ENCODE measurements around the gene FAHD1.

Gene FAHD1

DNA sequence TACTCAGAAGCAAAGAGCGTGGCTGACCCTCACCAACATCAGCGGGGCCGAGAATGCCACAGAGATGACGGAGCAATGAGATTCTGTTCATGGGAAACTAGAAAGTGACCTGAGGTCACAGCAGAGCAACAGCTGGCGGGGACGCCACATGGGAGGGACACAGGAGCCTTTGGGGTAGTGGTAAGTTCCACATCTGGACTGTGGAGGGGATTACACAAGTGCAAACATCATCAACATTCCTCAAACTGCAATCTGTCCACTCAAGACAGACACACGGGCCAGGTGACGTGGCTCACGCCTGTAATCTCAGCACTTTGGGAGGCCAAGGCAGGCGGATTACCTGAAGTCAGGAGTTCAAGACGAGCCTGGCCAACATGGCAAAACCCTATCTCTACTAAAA is 11.5 kb upstream of the FAHD1 start:
- TF ChIP-seq, protein P1, sequence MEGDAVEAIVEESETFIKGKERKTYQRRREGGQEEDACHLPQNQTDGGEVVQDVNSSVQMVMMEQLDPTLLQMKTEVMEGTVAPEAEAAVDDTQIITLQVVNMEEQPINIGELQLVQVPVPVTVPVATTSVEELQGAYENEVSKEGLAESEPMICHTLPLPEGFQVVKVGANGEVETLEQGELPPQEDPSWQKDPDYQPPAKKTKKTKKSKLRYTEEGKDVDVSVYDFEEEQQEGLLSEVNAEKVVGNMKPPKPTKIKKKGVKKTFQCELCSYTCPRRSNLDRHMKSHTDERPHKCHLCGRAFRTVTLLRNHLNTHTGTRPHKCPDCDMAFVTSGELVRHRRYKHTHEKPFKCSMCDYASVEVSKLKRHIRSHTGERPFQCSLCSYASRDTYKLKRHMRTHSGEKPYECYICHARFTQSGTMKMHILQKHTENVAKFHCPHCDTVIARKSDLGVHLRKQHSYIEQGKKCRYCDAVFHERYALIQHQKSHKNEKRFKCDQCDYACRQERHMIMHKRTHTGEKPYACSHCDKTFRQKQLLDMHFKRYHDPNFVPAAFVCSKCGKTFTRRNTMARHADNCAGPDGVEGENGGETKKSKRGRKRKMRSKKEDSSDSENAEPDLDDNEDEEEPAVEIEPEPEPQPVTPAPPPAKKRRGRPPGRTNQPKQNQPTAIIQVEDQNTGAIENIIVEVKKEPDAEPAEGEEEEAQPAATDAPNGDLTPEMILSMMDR (IDR thresholded peaks at IDR 0.05; ENCODE audit: low read depth, low read length) = no peak
- H3K4me3 ChIP-seq (ENCODE audit: low read depth, low read length) = no peak overlapping the region

DNA sequence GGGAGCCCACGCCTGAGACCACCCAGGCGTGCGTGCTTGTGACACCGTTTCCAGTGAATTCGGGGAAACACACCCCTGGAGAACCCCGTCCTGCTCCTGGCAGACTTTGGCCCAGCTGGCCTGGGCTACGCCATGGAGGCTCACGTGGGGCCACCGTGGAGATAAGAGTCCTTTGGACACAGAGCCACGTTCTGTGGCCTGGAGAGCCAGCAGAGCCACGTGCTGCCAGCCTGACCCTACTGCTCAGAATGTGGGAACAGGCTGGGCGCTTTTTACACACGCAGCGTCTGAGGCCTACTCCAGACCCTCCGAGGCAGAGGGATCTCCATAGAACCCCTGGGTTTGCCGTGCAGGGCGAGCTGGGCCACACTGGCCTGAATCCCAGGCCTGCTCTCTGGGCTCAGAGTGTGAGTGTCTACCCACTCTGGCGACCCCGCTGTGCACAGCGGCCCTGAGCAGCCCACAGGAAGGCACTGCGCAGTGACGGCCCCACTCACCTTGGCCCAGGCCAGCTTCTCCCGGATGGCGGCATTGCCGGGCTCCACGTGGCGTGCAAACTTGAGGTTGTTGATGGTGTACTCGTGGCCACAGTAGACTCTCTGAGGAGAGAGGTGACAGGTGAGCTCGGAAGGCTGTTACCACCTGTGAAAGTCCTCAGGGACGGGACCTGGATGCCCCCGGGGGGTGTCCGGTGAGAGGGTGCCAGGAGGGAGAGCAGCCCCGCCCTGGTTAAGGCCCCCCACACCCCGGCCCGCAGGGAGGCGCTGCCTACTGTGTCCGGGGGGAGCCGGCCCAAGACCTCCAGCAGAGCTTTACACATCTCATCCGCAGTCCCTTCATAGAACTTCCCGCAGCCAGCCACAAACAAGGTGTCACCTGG is 10.4 kb upstream of the FAHD1 start:
- no peak overlapping the region for H3K4me3 ChIP-seq (ENCODE audit: low read depth, low read length)
- TF ChIP-seq, protein P1 (IDR thresholded peaks at IDR 0.05; ENCODE audit: low read depth, low read length) = no peak

DNA sequence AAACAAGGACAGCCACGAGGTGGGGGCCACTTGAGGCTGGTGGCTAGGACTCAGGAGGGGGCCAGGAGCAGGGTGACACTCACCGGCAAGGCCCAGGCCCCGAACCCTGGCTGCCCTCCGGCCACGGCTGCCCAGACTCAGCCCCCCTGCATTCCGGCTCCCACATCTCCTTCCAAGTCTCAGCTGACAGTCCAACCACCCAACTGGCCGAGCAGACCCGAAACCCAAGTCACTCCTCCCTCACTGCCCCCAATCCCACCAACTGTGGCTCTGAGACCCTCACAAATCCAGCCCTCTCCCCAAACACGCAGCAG is 9.8 kb upstream of the FAHD1 start:
- TF ChIP-seq, protein P1 (IDR thresholded peaks at IDR 0.05; ENCODE audit: low read depth, low read length) = no peak
- H3K4me3 ChIP-seq (ENCODE audit: low read depth, low read length) = no peak overlapping the region

DNA sequence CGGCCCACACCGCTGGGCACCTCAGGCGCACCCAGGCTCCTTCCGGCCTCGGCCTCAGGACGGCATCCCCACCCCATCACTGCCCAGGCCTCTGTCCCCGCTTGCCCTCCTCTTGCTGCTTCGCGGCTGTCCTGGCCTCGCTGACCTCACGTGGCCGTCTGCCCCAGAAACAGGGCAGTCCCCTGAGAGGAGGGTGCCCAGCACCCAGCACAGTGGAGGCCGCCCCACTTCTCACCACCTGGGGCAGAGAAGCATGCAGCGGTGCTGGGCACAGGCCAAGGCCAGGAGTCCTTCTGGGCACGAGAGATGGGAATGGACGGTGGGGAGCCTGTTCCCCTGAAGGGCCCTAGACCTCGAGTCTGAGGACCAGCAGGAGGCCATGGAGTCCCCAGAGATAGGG is 9.3 kb upstream of the FAHD1 start:
- TF ChIP-seq, protein P1 (IDR thresholded peaks at IDR 0.05; ENCODE audit: low read depth, low read length) = no peak
- H3K4me3 ChIP-seq (ENCODE audit: low read depth, low read length) = no peak overlapping the region

DNA sequence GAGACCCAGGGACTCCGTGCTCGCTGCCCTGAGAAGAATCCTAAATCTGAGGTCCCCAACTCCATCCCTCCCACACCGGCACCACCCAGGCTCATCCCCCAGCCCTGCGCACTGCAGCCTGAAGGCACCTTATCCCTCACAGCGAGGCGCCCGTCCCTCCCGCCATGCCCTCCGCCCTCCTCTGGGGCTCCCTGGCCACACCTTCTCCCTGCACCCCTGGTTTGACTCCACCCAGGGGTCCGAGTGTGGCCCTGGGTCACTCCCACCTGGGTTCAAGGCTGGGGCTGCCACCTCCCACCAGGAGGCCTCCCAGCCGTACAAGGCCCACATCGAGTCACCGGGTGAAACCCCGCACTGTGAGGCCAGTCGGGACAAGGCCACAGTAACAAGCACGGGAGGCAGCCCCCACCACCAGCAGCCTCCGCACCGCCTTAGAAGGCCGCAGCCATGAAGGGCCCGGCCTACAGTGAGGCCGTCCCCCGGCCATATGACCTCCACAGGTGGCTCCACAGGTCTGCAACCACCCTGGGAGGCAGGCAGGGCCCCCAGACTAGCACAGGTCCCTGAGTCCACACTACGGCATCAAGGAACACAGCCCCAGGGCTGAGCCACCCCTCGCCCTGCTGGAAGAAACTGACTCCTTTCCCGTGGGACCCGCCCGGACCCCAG is 8.7 kb upstream of the FAHD1 start:
- no peak overlapping the region for H3K4me3 ChIP-seq (ENCODE audit: low read depth, low read length)
- TF ChIP-seq, protein P1 (IDR thresholded peaks at IDR 0.05; ENCODE audit: low read depth, low read length) = no peak

DNA sequence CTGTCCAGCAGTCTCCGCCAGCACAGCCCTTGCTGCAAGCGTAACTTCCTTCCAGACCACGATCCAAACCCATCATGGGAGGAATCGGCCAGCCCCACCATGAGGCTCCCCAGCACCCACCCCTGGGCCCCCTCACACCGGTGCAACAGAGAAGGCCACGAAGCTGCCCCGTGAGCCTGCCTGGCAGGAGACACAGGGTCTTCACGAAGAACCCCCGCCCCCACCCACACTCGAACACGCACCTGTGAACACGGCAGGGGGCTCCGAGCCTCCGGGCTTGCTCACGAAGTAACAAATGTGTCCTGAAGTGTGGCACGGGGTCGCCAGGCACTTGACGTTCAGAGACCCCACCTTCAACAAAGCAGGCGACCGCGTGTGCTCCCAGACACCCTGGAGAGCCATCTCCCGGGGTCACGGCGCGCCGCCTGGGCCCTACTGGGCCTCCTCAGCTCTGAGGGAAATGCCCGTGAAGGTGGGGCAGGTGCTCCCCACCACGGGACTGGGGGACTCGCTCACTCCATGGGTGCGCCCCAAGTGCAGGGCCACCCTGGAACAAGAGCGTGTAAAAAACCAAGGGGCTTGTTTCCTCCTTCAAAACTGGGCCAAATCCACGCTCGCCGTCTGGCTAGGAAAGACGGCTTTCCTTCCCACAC is 8.0 kb upstream of the FAHD1 start:
- TF ChIP-seq, protein P1 (IDR thresholded peaks at IDR 0.05; ENCODE audit: low read depth, low read length) = no peak
- H3K4me3 ChIP-seq (ENCODE audit: low read depth, low read length) = no peak overlapping the region

DNA sequence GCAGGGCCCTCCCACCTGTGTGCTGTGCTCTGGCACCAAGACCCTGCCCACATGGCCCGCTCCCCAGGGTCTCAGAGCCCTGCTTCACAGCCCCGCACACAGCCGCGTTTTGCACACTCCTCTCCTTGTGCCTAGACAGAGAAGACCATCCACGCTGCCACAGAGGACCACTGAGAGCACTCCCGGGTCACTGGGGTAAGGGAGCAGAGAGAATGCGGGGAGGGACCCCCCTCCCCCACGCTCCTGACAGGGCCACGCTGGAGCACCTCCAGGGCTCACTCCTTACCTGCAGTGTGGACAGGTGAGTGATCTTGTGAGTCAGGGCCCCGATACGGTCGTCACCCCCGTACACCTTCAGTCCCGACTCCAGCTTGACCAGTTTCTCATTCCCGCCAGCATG is 7.4 kb upstream of the FAHD1 start:
- TF ChIP-seq, protein P1 (IDR thresholded peaks at IDR 0.05; ENCODE audit: low read depth, low read length) = no peak
- no peak overlapping the region for H3K4me3 ChIP-seq (ENCODE audit: low read depth, low read length)

All from WI38 (cell line).